GM10847 (cell line): ENCODE results near the gene CCDC126.

Experiments
- POLR2A ChIP-seq: IDR thresholded peaks from 2 replicates; pipeline ENCODE4 v1.6.1; 2011; ENCODE audit not compliant: insufficient read length; ENCODE audit errors: extremely low read depth

Gene CCDC126

GRCh38 chr7:23680414-23681405, 83.5 kb downstream of the CCDC126 start:
- TF ChIP-seq POLR2A: no peak

- TF ChIP-seq POLR2A: no peak
Measured at GRCh38 chr7:23685731-23686130, 88.5 kb downstream of the CCDC126 start.

- no peak for TF ChIP-seq POLR2A
Measured at GRCh38 chr7:23687011-23687410, 89.8 kb downstream of the CCDC126 start.

GRCh38 chr7:23689165-23689564, 92.0 kb downstream of the CCDC126 start:
- no peak for TF ChIP-seq POLR2A

GRCh38 chr7:23691320-23691719, 94.1 kb downstream of the CCDC126 start:
- TF ChIP-seq POLR2A: no peak

- no peak for TF ChIP-seq POLR2A
Measured at GRCh38 chr7:23693224-23693623, 96.0 kb downstream of the CCDC126 start.
